ENCODE results near the gene OR2T10.
"Not testable (repeated sequence)": the region's sequence is repeated elsewhere in the genome, so short reads cannot be mapped to it uniquely, and the experiment has no call there.

Gene OR2T10

GRCh38 chr1:248593226-248593625 lies 4.3 kb downstream of the OR2T10 start:
- no peak for DNase-seq (ENCODE audit: low read depth)

DNA sequence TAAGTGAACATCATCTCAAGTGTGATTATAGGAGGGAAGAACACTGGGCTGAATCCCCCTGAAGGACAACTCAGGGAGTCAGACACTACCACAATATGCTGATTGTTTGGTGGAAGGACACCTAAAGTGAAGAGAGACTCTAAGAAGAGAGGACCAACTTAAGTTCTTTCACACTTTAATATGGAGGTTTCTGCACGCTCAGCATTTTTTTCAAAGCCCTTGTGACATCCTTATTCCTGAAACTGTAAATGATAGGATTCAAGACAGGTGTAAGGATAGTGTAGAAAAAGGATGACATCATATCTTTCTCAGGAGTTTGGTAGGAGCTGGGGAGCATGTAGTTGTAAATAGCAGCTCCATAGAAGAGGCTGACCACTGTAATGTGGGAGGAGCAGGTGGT lies 4.8 kb downstream of the OR2T10 start:
- no peak for DNase-seq (ENCODE audit: low read depth)

DNA sequence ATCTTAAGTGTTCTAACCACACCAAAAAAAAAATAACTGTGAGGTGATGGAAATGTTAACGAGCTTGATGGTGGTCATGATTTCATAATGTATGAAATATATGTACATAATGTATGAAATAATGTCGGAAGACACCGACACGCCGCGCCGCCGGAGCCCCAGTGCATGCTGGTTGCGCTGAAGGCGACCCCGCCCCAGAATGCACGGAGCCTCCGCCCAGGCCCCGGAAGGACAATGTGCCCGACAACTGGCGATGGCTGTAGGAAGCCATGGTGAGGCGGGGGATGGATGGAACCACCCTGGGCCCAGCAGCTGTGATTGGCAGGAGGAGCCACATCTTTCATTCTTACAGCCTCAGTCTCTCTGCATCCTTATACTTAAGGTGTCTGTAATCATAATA lies 7.4 kb downstream of the OR2T10 start:
- DNase-seq (ENCODE audit: low read depth) = no peak

- DNase-seq (ENCODE audit: low read depth) = no peak
Measured at GRCh38 chr1:248589334-248589733, 8.2 kb downstream of the OR2T10 start.

- no peak for DNase-seq (ENCODE audit: low read depth)
Measured at GRCh38 chr1:248585266-248585665, 12.2 kb downstream of the OR2T10 start.

DNA sequence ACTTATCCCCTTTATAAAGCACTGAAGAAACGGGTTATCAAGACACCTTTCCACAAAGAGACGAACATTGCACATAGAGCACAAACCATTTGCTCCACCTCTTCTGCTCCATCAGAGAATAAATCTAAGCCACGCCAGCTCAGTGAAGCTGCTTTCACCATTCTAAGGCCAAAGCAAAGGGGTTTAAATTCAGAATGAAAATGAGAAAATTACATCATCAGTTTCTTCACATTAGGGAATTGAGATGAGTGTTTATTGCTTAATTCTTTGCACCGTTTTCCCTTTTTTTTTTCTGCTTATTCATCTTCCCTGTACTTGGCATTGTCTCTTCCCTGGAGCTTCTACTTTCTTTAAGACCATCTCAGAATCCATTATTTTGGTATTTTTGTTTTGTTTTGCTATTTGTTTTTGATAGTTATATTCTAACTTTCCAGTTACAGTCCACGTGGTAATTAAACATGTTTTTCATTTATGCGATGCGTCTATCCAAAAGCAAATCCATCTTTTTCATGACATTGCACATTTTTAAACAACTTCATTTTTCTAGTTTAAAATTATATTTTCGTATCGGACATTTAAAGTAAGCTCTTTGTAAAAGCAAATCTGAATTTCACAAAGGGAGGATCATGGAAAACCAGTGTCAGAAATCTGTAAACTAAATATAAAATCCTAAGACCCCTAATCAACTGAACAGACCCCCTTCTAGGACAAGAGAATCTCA lies 21.1 kb downstream of the OR2T10 start:
- DNase-seq (ENCODE audit: low read depth) = no peak

GRCh38 chr1:248574657-248575056 lies 22.8 kb downstream of the OR2T10 start, which contains the start of gene OR2T34:
Gene OR2T34 (minus strand): TSS chr1:248574757. CDS start chr1:248574757, 0 bp downstream.
- DNase-seq (ENCODE audit: low read depth) = not testable (repeated sequence)

- not testable (repeated sequence) for DNase-seq (ENCODE audit: low read depth)
Measured at GRCh38 chr1:248573856-248574255, 23.6 kb downstream of the OR2T10 start.

- not testable (repeated sequence) for DNase-seq (ENCODE audit: low read depth)
Measured at GRCh38 chr1:248572049-248572448, 25.5 kb downstream of the OR2T10 start.

DNA sequence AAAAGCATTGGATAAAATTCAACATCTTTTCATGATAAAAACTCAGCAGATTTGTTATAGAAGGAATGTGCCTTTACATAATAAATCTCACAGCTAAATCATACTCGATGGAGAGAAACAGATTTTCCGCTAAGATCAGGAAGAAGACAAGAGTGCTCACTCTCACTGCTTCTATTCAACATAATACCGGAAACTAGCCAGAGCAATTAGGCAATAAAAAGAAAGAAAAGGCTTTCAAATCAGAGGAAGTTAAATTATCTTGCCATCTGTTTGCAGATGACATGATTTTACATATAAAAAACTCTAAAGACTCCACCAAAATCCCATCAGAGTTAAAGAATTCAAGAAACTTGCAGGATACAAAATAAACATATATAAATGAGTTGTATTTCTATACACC lies 26.7 kb downstream of the OR2T10 start:
- DNase-seq (ENCODE audit: low read depth) = not testable (repeated sequence)

DNA sequence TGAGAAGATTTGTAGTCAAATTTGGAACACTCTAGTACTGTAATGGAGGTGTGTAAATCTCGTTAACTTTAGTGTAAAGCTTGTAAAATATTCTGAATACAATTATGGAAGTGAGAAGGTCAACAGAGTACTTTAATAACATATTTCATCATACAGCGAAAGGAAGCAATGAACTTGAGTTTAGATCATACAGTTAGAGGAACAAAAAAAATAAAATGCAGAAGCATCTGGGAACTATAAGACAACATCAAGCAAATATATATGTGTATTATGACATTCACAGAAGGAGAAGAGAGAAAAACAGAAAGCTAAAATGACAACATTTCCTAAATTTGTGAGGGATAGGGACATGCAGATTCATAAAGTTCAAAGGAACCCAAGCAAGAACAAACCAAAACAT lies 28.5 kb downstream of the OR2T10 start:
- DNase-seq (ENCODE audit: low read depth) = not testable (repeated sequence)

GRCh38 chr1:248565530-248566373 lies 31.7 kb downstream of the OR2T10 start:
- DNase-seq (ENCODE audit: low read depth) = not testable (repeated sequence)

GRCh38 chr1:248562672-248563071 lies 34.8 kb downstream of the OR2T10 start, which contains the start of gene OR2T29:
Gene OR2T29 (minus strand): TSS chr1:248562772. CDS start chr1:248559491, 3,281 bp downstream.
- not testable (repeated sequence) for DNase-seq (ENCODE audit: low read depth)

DNA sequence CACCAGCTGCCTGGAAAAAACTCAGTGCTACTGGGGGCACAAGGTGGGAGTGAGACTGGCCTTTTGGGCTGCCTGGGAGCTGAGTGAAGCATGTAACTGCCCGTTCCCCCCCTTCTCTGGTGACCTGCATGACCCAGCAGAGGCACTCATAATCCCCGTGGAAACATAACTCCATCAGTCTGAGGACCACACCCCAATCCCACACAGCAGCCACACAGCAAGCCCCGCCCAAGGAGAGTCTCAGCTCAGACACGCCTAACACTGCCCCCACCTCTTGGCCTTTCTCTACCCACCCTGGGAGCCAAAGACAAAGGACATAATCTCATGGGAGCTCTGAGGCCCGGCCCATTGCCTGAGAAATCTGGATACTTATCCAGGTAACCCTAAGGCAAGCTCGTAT lies 46.5 kb downstream of the OR2T10 start:
- DNase-seq (ENCODE audit: low read depth) = not testable (repeated sequence)

GRCh38 chr1:248547383-248547782 lies 50.1 kb downstream of the OR2T10 start:
- DNase-seq (ENCODE audit: low read depth) = not testable (repeated sequence)

Data from activated T-cell treated with anti-CD3 and anti-CD28 coated beads for 48 hours (primary cell).